GM12865 (cell line): Measurements from ENCODE around the gene BHLHE23.

Source experiments
- DNase-seq: peaks from one replicate; pipeline ENCODE4 v3.0.0; 2010; ENCODE audit warnings: low read depth
- H3K4me3 ChIP-seq: 2 replicates; pipeline ENCODE4 v1.5.1; 2011; ENCODE audit warnings: mild to moderate bottlenecking, low read depth, low read length, control low read depth
- TF ChIP-seq, protein P1 (sequence below): IDR thresholded peaks from 2 replicates; pipeline ENCODE4 v1.5.1; 2011; ENCODE audit warnings: low read length, control low read depth, low read depth, inconsistent platforms; ENCODE audit not compliant: insufficient read depth; ENCODE audit errors: missing control alignments

BHLHE23 gene

DNA sequence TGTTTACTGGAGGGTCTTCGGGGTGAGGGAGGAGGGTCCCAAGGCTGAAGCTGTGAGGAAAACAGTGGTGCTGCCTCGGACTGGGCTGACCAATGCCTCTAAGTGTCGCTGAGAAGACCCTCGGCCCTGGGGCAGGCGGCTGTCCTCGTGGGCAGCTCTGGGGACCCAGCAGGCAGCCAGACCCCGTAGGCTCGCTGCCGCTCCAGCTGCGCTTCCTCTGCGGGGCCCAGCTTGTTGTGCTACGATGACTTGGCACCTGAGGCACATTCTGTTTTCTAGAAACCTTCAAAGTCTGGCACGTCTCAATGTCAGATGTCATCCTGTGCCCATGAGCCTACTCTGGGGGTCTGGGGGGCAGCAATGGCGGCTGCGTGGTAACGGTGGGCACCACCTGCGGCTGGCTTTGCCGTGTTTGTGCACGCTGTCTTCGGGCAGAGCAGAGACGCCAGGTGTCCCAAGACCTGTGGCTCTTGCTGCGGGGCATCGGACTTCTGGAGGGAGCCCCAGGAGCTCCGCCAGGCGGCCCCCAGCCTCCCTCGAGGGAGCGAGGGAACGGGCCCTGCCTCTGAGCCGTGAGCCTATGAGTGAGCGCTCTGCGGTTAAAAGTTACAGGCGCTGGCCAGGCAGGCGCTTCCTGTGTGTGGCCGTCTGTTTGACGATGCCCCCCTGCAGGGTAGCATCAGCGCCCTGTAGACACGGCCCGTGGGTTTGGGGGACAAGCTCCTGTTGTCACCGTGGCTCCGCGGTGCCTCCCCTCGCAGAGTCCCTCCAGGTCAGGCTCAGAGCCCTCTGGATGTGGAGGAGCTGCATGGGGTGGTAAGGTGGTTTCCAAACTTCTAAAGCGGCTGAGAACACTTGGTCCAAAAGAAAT, 47.4 kb downstream of the BHLHE23 start:
- no peak for DNase-seq
- no peak overlapping the region for H3K4me3 ChIP-seq
- TF ChIP-seq, protein P1, sequence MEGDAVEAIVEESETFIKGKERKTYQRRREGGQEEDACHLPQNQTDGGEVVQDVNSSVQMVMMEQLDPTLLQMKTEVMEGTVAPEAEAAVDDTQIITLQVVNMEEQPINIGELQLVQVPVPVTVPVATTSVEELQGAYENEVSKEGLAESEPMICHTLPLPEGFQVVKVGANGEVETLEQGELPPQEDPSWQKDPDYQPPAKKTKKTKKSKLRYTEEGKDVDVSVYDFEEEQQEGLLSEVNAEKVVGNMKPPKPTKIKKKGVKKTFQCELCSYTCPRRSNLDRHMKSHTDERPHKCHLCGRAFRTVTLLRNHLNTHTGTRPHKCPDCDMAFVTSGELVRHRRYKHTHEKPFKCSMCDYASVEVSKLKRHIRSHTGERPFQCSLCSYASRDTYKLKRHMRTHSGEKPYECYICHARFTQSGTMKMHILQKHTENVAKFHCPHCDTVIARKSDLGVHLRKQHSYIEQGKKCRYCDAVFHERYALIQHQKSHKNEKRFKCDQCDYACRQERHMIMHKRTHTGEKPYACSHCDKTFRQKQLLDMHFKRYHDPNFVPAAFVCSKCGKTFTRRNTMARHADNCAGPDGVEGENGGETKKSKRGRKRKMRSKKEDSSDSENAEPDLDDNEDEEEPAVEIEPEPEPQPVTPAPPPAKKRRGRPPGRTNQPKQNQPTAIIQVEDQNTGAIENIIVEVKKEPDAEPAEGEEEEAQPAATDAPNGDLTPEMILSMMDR, result no peak

DNA sequence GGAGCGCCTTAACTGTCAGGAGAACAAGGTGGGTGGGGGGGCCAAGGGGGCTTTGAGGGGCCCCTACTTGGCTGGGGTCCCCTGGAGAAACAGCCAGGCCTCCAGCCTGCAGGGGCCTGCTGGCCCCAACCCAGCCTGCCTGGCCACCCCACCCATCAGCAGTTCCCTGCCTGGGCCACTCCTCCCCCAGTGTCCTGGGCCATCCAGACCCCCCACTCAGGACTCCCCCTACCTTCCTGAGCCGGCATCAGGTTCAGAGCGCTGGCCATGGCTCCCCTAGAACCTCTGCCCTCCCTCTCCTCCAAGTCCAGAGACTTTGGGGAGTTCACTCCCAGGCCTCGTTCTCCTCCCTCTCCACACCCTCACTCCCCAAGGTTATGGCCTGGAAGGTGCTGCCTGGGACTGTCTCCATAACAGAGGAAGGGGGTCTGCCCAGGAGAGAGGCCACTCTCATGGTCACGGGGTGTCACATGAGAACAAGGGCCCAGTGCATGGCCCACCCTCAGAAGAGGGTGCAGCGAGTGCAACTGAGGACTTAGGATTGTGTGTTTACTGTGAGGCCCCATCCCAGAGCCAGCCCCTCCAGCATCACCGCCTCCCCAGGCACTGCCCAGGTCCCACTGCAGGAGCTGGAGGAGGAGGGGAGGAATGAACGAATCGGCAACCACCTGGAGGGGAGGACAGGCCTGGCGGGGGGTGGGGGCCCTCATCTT, 48.2 kb downstream of the BHLHE23 start:
- no peak for DNase-seq
- TF ChIP-seq, protein P1, result no peak
- H3K4me3 ChIP-seq, result no peak overlapping the region

DNA sequence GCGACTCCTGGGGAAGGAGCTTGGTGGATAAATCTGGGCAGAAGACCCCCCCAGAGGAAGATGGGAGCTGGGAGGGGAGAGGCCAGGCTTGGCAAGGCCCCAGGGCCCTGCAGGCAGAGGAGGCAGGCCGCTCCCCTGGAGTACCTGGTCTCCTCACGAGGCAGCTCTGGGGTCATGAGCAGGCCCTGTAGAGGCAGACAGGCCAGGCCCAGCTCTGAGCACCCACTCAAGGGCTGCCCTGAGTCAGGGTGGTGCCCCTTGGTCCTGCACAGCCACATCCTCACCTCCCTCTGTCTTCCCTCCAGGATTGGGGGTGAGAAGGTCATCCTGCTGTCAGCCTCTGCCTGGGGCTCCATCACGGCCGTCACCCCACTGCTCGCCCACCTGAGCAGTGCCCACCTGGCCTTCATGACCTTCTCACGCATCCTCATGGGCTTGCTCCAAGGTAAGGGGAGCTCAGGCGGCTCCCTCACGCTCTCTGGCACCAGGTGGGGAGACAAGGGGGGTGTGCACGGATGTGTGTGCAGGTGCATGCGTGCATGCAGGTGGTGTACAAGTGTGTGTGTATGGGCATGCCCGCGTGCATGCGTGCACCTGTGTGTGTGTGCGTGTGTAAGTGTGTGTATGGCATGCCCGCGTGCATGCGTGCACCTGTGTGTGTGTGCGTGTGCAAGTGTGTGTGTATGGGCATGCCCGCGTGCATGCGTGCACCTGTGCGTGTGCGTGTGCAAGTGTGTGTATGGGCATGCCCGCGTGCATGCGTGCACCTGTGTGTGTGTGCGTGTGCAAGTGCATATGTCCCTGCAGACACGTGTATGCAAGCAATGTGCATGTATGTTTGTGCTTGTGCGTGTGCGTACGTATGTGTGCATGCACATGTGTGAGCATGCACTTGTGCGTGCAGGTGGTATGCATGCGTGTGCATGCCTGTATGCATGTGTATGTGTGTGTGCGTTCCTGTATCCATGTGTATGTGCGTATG, 49.3 kb downstream of the BHLHE23 start:
- TF ChIP-seq, protein P1, result no peak
- H3K4me3 ChIP-seq, result no peak overlapping the region
- no peak for DNase-seq

DNA sequence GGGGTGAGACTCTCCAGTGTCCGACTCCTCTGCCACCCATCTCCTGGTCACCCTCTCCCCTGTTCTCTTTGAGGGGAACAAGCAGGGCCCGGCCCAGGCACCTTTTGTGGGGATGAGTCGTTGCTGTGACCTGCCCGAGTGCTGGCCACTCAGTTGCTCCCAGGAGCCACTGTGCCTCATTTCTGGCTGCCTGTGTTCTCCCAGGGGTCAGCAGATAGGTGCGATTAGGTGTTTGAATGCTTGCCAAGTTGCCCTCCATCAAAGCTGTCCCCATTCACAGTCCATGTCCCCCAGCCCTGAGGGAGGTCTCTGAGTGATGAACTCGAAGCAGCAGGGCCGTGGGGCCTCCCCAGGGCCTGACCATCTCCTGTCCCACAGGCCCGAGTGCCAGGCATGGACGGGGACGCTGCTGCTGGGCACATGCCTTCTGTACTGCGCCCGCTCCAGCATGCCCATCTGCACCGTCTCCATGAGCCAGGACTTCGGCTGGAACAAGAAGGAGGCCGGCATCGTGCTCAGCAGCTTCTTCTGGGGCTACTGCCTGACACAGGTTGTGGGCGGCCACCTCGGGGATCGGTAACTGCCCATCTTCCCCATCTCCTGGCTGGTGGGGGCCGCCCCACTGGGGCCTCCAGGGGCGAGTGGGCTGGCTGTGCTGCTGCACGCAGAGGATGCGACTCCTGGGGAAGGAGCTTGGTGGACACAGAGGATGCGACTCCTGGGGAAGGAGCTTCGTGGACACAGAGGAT, 50.2 kb downstream of the BHLHE23 start:
- DNase-seq, result no peak
- no peak overlapping the region for H3K4me3 ChIP-seq
- TF ChIP-seq, protein P1, result no peak
